Memory B cell (primary cell): ENCODE results near the gene NXPH2.
"Not testable (repeated sequence)": the region's sequence is repeated elsewhere in the genome, so short reads cannot be mapped to it uniquely, and the experiment has no call there.

Experiments
- ATAC-seq: fragments of 150-1000 bp; cut with Tn5 transposase; 2 replicates; pipeline ENCODE4 v1.10.0; 2021; ENCODE audit warnings: low read depth, mild to moderate bottlenecking, moderate library complexity
- DNase-seq, 2 donors: peaks; one replicate each; pipeline ENCODE4 v3.0.0; 2022; ENCODE audit warnings: low spot score in 2 of 2
- H3K27ac Mint-ChIP-seq: one replicate; pipeline ENCODE4 v1.8.0; 2022; ENCODE audit warnings: mild to moderate bottlenecking, moderate library complexity, mixed read lengths
- H3K27me3 Mint-ChIP-seq: one replicate; pipeline ENCODE4 v1.8.0; 2022; ENCODE audit warnings: mixed read lengths
- H3K36me3 Mint-ChIP-seq: one replicate; pipeline ENCODE4 v1.8.0; 2022; ENCODE audit warnings: mild to moderate bottlenecking, mixed read lengths
- H3K4me1 Mint-ChIP-seq: one replicate; pipeline ENCODE4 v1.8.0; 2022; ENCODE audit warnings: mixed read lengths
- H3K4me3 Mint-ChIP-seq: one replicate; pipeline ENCODE4 v1.8.0; 2022; ENCODE audit warnings: mild to moderate bottlenecking, moderate library complexity, mixed read lengths
- H3K9me3 Mint-ChIP-seq: one replicate; pipeline ENCODE4 v1.8.0; 2022; ENCODE audit warnings: mixed read lengths

Gene NXPH2

GRCh38 chr2:138777996-138778395, 2.2 kb downstream of the NXPH2 start:
- Mint-ChIP-seq H3K27me3 (peaks cover 8% of the 10 kb centered on the region), H3K27ac (no peak overlapping the region), H3K4me3 (no peak overlapping the region), H3K36me3 (no peaks in the 10 kb centered on the region), H3K4me1 (peaks cover 5% of the 10 kb centered on the region), H3K9me3 (no peaks in the 10 kb centered on the region)
- ATAC-seq = no peak
- DNase-seq = no peak

- ATAC-seq = no peak
- Mint-ChIP-seq H3K36me3 (no peaks in the 10 kb centered on the region), H3K9me3 (no peaks in the 10 kb centered on the region), H3K27me3 (peaks cover 6% of the 10 kb centered on the region), H3K4me1 (peaks cover 5% of the 10 kb centered on the region), H3K27ac (no peak overlapping the region), H3K4me3 (no peak overlapping the region)
- no peak for DNase-seq
Observed at GRCh38 chr2:138775736-138776135, 4.5 kb downstream of the NXPH2 start.

- no peak overlapping the region for H3K4me3 Mint-ChIP-seq
- ATAC-seq = no peak
- DNase-seq = no peak
- peaks cover 7% of the 10 kb centered on the region for H3K27me3 Mint-ChIP-seq
- H3K36me3 Mint-ChIP-seq = no peaks in the 10 kb centered on the region
- no peaks in the 10 kb centered on the region for H3K4me1 Mint-ChIP-seq
- H3K27ac Mint-ChIP-seq = no peak overlapping the region
- no peaks in the 10 kb centered on the region for H3K9me3 Mint-ChIP-seq
Observed at GRCh38 chr2:138771534-138771933, 8.7 kb downstream of the NXPH2 start.

GRCh38 chr2:138767101-138767500, 13.1 kb downstream of the NXPH2 start:
- H3K36me3 Mint-ChIP-seq = no peaks in the 10 kb centered on the region
- H3K27me3 Mint-ChIP-seq = peaks cover 9% of the 10 kb centered on the region
- H3K9me3 Mint-ChIP-seq = no peaks in the 10 kb centered on the region
- H3K4me3 Mint-ChIP-seq = no peak overlapping the region
- ATAC-seq = no peak
- H3K4me1 Mint-ChIP-seq = no peaks in the 10 kb centered on the region
- DNase-seq = no peak
- no peak overlapping the region for H3K27ac Mint-ChIP-seq

GRCh38 chr2:138766464-138766863, 13.7 kb downstream of the NXPH2 start:
- no peak for ATAC-seq
- H3K4me3 Mint-ChIP-seq = no peak overlapping the region
- no peaks in the 10 kb centered on the region for H3K9me3 Mint-ChIP-seq
- no peaks in the 10 kb centered on the region for H3K36me3 Mint-ChIP-seq
- H3K27ac Mint-ChIP-seq = no peak overlapping the region
- no peak for DNase-seq
- H3K27me3 Mint-ChIP-seq = peaks cover 14% of the 10 kb centered on the region
- H3K4me1 Mint-ChIP-seq = no peaks in the 10 kb centered on the region

GRCh38 chr2:138763971-138764370, 16.2 kb downstream of the NXPH2 start:
- Mint-ChIP-seq H3K36me3 (no peaks in the 10 kb centered on the region), H3K4me1 (no peaks in the 10 kb centered on the region), H3K27ac (no peak overlapping the region), H3K27me3 (peaks cover 10% of the 10 kb centered on the region), H3K9me3 (no peaks in the 10 kb centered on the region), H3K4me3 (no peak overlapping the region)
- ATAC-seq (no peak), DNase-seq (no peak)

- H3K27me3 Mint-ChIP-seq = peaks cover 11% of the 10 kb centered on the region
- H3K4me3 Mint-ChIP-seq = no peak overlapping the region
- H3K27ac Mint-ChIP-seq = no peak overlapping the region
- H3K9me3 Mint-ChIP-seq = no peaks in the 10 kb centered on the region
- DNase-seq (no peak), ATAC-seq (no peak)
- H3K4me1 Mint-ChIP-seq = no peaks in the 10 kb centered on the region
- no peaks in the 10 kb centered on the region for H3K36me3 Mint-ChIP-seq
Observed at GRCh38 chr2:138762533-138762932, 17.7 kb downstream of the NXPH2 start.

- Mint-ChIP-seq H3K4me3 (no peak overlapping the region), H3K27ac (no peak overlapping the region), H3K9me3 (no peaks in the 10 kb centered on the region), H3K27me3 (peaks cover 13% of the 10 kb centered on the region), H3K4me1 (no peaks in the 10 kb centered on the region), H3K36me3 (no peaks in the 10 kb centered on the region)
- no peak for DNase-seq
- no peak for ATAC-seq
Observed at GRCh38 chr2:138760676-138761075, 19.5 kb downstream of the NXPH2 start.

- DNase-seq = no peak
- H3K27ac Mint-ChIP-seq = no peak overlapping the region
Observed at GRCh38 chr2:138757384-138757783, 22.8 kb downstream of the NXPH2 start.

GRCh38 chr2:138752197-138752956, 27.8 kb downstream of the NXPH2 start:
- peaks cover 6% of the 10 kb centered on the region for H3K9me3 Mint-ChIP-seq
- H3K36me3 Mint-ChIP-seq = no peaks in the 10 kb centered on the region
- H3K27ac Mint-ChIP-seq = no peak overlapping the region
- no peaks in the 10 kb centered on the region for H3K4me1 Mint-ChIP-seq
- H3K27me3 Mint-ChIP-seq = peaks cover under 1% of the 10 kb centered on the region
- DNase-seq (no peak), ATAC-seq (no peak)
- no peak overlapping the region for H3K4me3 Mint-ChIP-seq

More at GRCh38 chr2:138757384-138757783, 22.8 kb downstream of the NXPH2 start:
- Mint-ChIP-seq H3K4me3 (no peak overlapping the region), H3K9me3 (peaks cover 6% of the 10 kb centered on the region), H3K27me3 (peaks cover 11% of the 10 kb centered on the region), H3K36me3 (no peaks in the 10 kb centered on the region), H3K4me1 (no peaks in the 10 kb centered on the region)
- no peak for ATAC-seq

- Mint-ChIP-seq H3K4me1 (no peaks in the 10 kb centered on the region), H3K27ac (no peak overlapping the region), H3K27me3 (peaks cover 3% of the 10 kb centered on the region)
Observed at GRCh38 chr2:138744713-138745112, 35.5 kb downstream of the NXPH2 start.

GRCh38 chr2:138742441-138743057, 37.6 kb downstream of the NXPH2 start:
- Mint-ChIP-seq H3K9me3 (peaks cover 1% of the 10 kb centered on the region), H3K27ac (no peak overlapping the region), H3K27me3 (peaks cover 7% of the 10 kb centered on the region), H3K4me1 (no peaks in the 10 kb centered on the region), H3K4me3 (no peak overlapping the region), H3K36me3 (no peaks in the 10 kb centered on the region)
- no peak for ATAC-seq
- no peak for DNase-seq

More at GRCh38 chr2:138744713-138745112, 35.5 kb downstream of the NXPH2 start:
- no peak for ATAC-seq
- DNase-seq = no peak
- Mint-ChIP-seq H3K36me3 (no peaks in the 10 kb centered on the region), H3K9me3 (peaks cover 1% of the 10 kb centered on the region), H3K4me3 (no peak overlapping the region)

- ATAC-seq (no peak), DNase-seq (no peak)
- peaks cover 4% of the 10 kb centered on the region for H3K9me3 Mint-ChIP-seq
- H3K27me3 Mint-ChIP-seq = peaks cover 7% of the 10 kb centered on the region
- H3K4me1 Mint-ChIP-seq = no peaks in the 10 kb centered on the region
- H3K27ac Mint-ChIP-seq = no peak overlapping the region
- no peaks in the 10 kb centered on the region for H3K36me3 Mint-ChIP-seq
- no peak overlapping the region for H3K4me3 Mint-ChIP-seq
Observed at GRCh38 chr2:138741851-138742250, 38.3 kb downstream of the NXPH2 start.

- not testable (repeated sequence) for H3K4me3 Mint-ChIP-seq, H3K4me1 Mint-ChIP-seq, H3K27ac Mint-ChIP-seq, DNase-seq, ATAC-seq, H3K36me3 Mint-ChIP-seq
- Mint-ChIP-seq H3K27me3 (peaks cover 14% of the 10 kb centered on the region), H3K9me3 (peaks cover 17% of the 10 kb centered on the region)
Observed at GRCh38 chr2:138737009-138737554, 43.1 kb downstream of the NXPH2 start.
